Measurements from ENCODE around the gene ROPN1L. TPM values are rescaled to one million over a fixed set of nuclear protein-coding genes. Genes with fewer than 3 reads are reported as not detected.

The ROPN1L gene
- total and polyA plus RNA-seq, 10 of the 15 experiments (the other 5 are each of a cell fraction or from before 2014, with no cell fraction given): 0.07 to 0.38 (median 0.22) TPM; not detected in 6

- no peak overlapping the region for H3K9ac ChIP-seq (ENCODE audit: control insufficient read depth, insufficient read depth, low read length)
- H3K4me3 ChIP-seq: no peak overlapping the region
- CTCF ChIA-PET: interaction anchor here (1.1 to 1.5 kb wide), 2 partner anchors 71 to 145 kb away, joined by 3 to 4 read pairs; no protein-coding TSS in a partner anchor
- ATAC-seq: no peak
- H3K4me1 ChIP-seq (ENCODE audit: control insufficient read depth, insufficient read depth, low read length): no peaks in the 10 kb centered on the region
- no peak overlapping the region for H3K27ac ChIP-seq (ENCODE audit: control insufficient read depth, insufficient read depth)
- H3K4me2 ChIP-seq (ENCODE audit: control insufficient read depth, insufficient read depth): no peak overlapping the region
- no peaks in the 10 kb centered on the region for H3K79me2 ChIP-seq (ENCODE audit: control insufficient read depth, insufficient read depth, low read length)
- no peak for FAIRE-seq
- H3K36me3 ChIP-seq (ENCODE audit: control insufficient read depth in 2 of 2, insufficient read depth in 2 of 2, low read length in 1 of 2): no peaks in the 10 kb centered on the region
- H3K27me3 ChIP-seq (replicated peaks in 1 of 2; ENCODE audit: control insufficient read depth in 2 of 2, insufficient read depth in 2 of 2, low read length in 1 of 2): no peaks in the 10 kb centered on the region; a peak in 1 of 4 replicates
- TF ChIP-seq ELK1 (IDR thresholded peaks at IDR 0.05; ENCODE audit: low read depth, low read length) (no peak), WRNIP1 (IDR thresholded peaks at IDR 0.05; ENCODE audit: borderline replicate concordance, low read depth, low read length) (no peak), SMARCA5 (IDR thresholded peaks at IDR 0.05) (no peak), TCF3 (IDR thresholded peaks at IDR 0.05; ENCODE audit: borderline replicate concordance, insufficient read depth, low read depth, low read length) (no peak), BHLHE40 (IDR thresholded peaks at IDR 0.05; ENCODE audit: borderline replicate concordance in 1 of 2, low read depth in 2 of 2, low read length in 1 of 2) (no peak), ZNF24 (IDR thresholded peaks at IDR 0.05) (no peak), ZNF687 (IDR thresholded peaks at IDR 0.05) (no peak)
- no TSS peak for BruUV-seq (replicated peaks)
- no peaks in the 10 kb centered on the region for H4K20me1 ChIP-seq (ENCODE audit: control insufficient read depth, insufficient read depth)
- 61% methylated on average over 12 of the region's 12 CpGs for WGBS (ENCODE audit: insufficient coverage, insufficient replicate concordance, low lambda C conversion rate, missing lambda C conversion rate)
- H3K9me3 ChIP-seq (replicated peaks; ENCODE audit: control insufficient read depth, insufficient read depth, low read length): no peaks in the 10 kb centered on the region
- DNase-seq (ENCODE audit: low read depth, low spot score): no peak
- no peak overlapping the region for H2AFZ ChIP-seq (ENCODE audit: control insufficient read depth, low read depth, low read length)
- intact Hi-C loops (cut with micrococcal nuclease; ENCODE audit: unreplicated experiment): no loop called here
- in situ Hi-C loops (cut with MboI): no loop called here
- RAD21 ChIA-PET (ENCODE audit: unreplicated experiment): no interaction called here
- POLR2A ChIA-PET: no interaction called here
- SMC1A ChIA-PET (ENCODE audit: uncharacterized antibody, unreplicated experiment): interaction anchor here (0.5 to 1.3 kb wide), 3 partner anchors 14 to 342 kb away, joined by 3 to 4 read pairs (median 3); no protein-coding TSS in a partner anchor
Observed at GRCh38 chr5:10475931-10476676, 34.4 kb downstream of the ROPN1L start.

Measured in GM12878 (cell line).